K562 (cell line): ENCODE results near the gene HIVEP3. TPM values are rescaled to one million over a fixed set of nuclear protein-coding genes. Genes with fewer than 3 reads are reported as not detected.

Source experiments
- ATAC-seq: fragments of 200-7000 bp; cut with Tn5 transposase; 3 replicates; pipeline ENCODE4 v1.9.1; 2020; ENCODE audit warnings: moderate library complexity
- BruUV-seq: library from RNA; stranded (reverse); fragments of 400-500 nt; replicated peaks from 2 replicates; lab custom pipeline; 2021; lab: Mats Ljungman, UMichigan
- CTCF ChIA-PET: fragments of 300-600 bp; formaldehyde crosslinking; extraction: SDS; loops from one replicate; lab custom pipeline; 2021; ENCODE audit warnings: low intra/inter-chr PET ratio; lab: Yijun Ruan, JAX
- POLR2A ChIA-PET: fragments of 300-600, 350-650 bp; sonication (Branson Sonifier 250); formaldehyde crosslinking; extraction: SDS; loops from one replicate; lab custom pipeline; 2021; ENCODE audit warnings: antibody characterized with exemption, inconsistent platforms; lab: Yijun Ruan, JAX
- DNase-seq, 4 experiments: peaks; one replicate each; pipeline versions ENCODE4 v3.0.0 to v3.0.0-alpha.2; 2011 to 2018; ENCODE audit warnings: low spot score in 3 of 4, mixed read lengths in 3 of 4; ENCODE audit errors: extremely low read depth in 1 of 4
- FAIRE-seq: peaks from 2 replicates; lab custom pipeline; 2011; peaks lifted over from hg19 to GRCh38; lab: Jason Lieb, UNC
- H2AFZ ChIP-seq: 2 replicates; pipeline ENCODE4 v1.6.0; 2011; ENCODE audit warnings: low read depth, low read length, control low read depth, inconsistent platforms
- H3K27ac ChIP-seq: fragments of 200-600 bp; 3 replicates; pipeline ENCODE4 v1.8.0; 2011; ENCODE audit warnings: low read depth, mild to moderate bottlenecking, control low read depth, inconsistent platforms, low read length, moderate library complexity, mixed read lengths; ENCODE audit errors: extremely low read depth
- H3K27me3 ChIP-seq, 2 experiments: fragments of 300-600 bp in 1 of 2; 2 replicates in 1 of 2; 3 replicates in 1 of 2; pipeline versions ENCODE4 v1.6.0 to v1.8.0; 2011; ENCODE audit warnings: inconsistent platforms in 2 of 2, low read length in 2 of 2, mild to moderate bottlenecking in 1 of 2, mixed read lengths in 1 of 2, moderate library complexity in 1 of 2; ENCODE audit not compliant: control insufficient read depth in 2 of 2, insufficient read depth in 2 of 2
- H3K36me3 ChIP-seq: fragments of 300-600 bp; 3 replicates; pipeline ENCODE4 v1.8.0; 2011; ENCODE audit warnings: mild to moderate bottlenecking, low read length, inconsistent platforms; ENCODE audit not compliant: control insufficient read depth, insufficient read depth
- H3K4me1 ChIP-seq, 2 experiments: fragments of 200-600 bp in 1 of 2; replicated peaks in 1 of 2; 2 replicates in 1 of 2; 3 replicates in 1 of 2; pipeline versions ENCODE4 v1.5.1 to v1.8.0; 2011; ENCODE audit warnings: inconsistent platforms in 2 of 2, low read length in 2 of 2, mild to moderate bottlenecking in 1 of 2, mixed read lengths in 1 of 2, moderate library complexity in 1 of 2; ENCODE audit not compliant: control insufficient read depth in 2 of 2, insufficient read depth in 2 of 2
- H3K4me2 ChIP-seq: 2 replicates; pipeline ENCODE4 v1.6.1; 2011; ENCODE audit warnings: low read length, control low read depth, inconsistent platforms, mixed read lengths; ENCODE audit not compliant: insufficient read depth
- H3K4me3 ChIP-seq: fragments of 200-600 bp; sonication (generic), shearing (Covaris generic); 2 replicates; pipeline ENCODE4 v1.5.1; 2016; ENCODE audit warnings: control low read depth, inconsistent platforms
- H3K79me2 ChIP-seq: fragments of 200-600 bp; 3 replicates; pipeline ENCODE4 v1.8.0; 2011; ENCODE audit warnings: low read length, inconsistent platforms; ENCODE audit not compliant: control insufficient read depth, insufficient read depth
- H3K9ac ChIP-seq, 2 experiments: 2 replicates each; pipeline versions ENCODE4 v1.6.0 to v1.6.1; 2011; ENCODE audit warnings: low read depth in 2 of 2, low read length in 2 of 2, control low read depth in 1 of 2, inconsistent platforms in 1 of 2, mild to moderate bottlenecking in 1 of 2, mixed read lengths in 1 of 2; ENCODE audit not compliant: insufficient read depth in 1 of 2
- H3K9me1 ChIP-seq: one replicate; pipeline ENCODE4 v1.6.0; 2011; ENCODE audit warnings: inconsistent platforms, mild to moderate bottlenecking, low read length, moderate library complexity; ENCODE audit not compliant: control insufficient read depth, insufficient read depth
- H3K9me3 ChIP-seq: replicated peaks from 2 replicates; pipeline ENCODE4 v1.5.1; 2011; ENCODE audit warnings: low read depth, low read length, inconsistent platforms; ENCODE audit not compliant: control insufficient read depth, insufficient read depth
- H4K20me1 ChIP-seq: replicated peaks from 2 replicates; pipeline ENCODE4 v1.6.1; 2011; ENCODE audit warnings: low read length, inconsistent platforms, mixed read lengths; ENCODE audit not compliant: control insufficient read depth, insufficient read depth
- DMBX1 ChIP-seq: fragments of 250-450 bp; sonication (Bioruptor Pico); IDR thresholded peaks from 2 replicates; pipeline ENCODE4 v1.8.0; 2022; ENCODE audit warnings: inconsistent platforms, mild to moderate bottlenecking, moderate library complexity, borderline replicate concordance
- FOXA1 ChIP-seq: fragments of 450-650 bp; IDR thresholded peaks from 2 replicates; pipeline ENCODE4 v1.6.1; 2016; ENCODE audit warnings: mild to moderate bottlenecking, borderline replicate concordance
- HNRNPLL ChIP-seq: fragments of 200-400 bp; formaldehyde crosslinking; IDR thresholded peaks from 2 replicates; pipeline ENCODE4 v1.6.1; 2017; ENCODE audit warnings: low read length, low read depth, mild to moderate bottlenecking; ENCODE audit not compliant: poor library complexity, severe bottlenecking
- IFI16 ChIP-seq: fragments of 250-450 bp; sonication (Bioruptor Pico); IDR thresholded peaks from 2 replicates; pipeline ENCODE4 v2.1.2; 2022; ENCODE audit warnings: mild to moderate bottlenecking, inconsistent platforms
- KLF16 ChIP-seq: IDR thresholded peaks from 2 replicates; pipeline ENCODE4 v1.6.1; 2016; ENCODE audit warnings: antibody characterized with exemption
- MXD1 ChIP-seq: fragments of 250-450 bp; sonication (Bioruptor Pico); IDR thresholded peaks from 2 replicates; pipeline ENCODE4 v1.8.0; 2021; ENCODE audit warnings: borderline replicate concordance, mild to moderate bottlenecking, moderate library complexity; ENCODE audit not compliant: poor library complexity, severe bottlenecking
- NR4A1 ChIP-seq, 2 experiments: fragments of 250-450 bp in 1 of 2; fragments of 450-650 bp in 1 of 2; sonication (Bioruptor Pico) in 1 of 2; IDR thresholded peaks; 2 replicates each; pipeline versions ENCODE4 v1.4.0 to v1.6.1; 2016 to 2020; ENCODE audit warnings: mild to moderate bottlenecking in 2 of 2, missing compliant biosample characterization in 1 of 2, missing genetic modification characterization in 1 of 2, moderate library complexity in 1 of 2
- NUFIP1 ChIP-seq: fragments of 450-650 bp; IDR thresholded peaks from 2 replicates; pipeline ENCODE4 v1.6.1; 2018; ENCODE audit not compliant: partially characterized antibody
- RBM39 ChIP-seq: fragments of 200-400 bp; formaldehyde crosslinking; optimal IDR thresholded peaks from 2 replicates; pipeline ENCODE3; 2018; ENCODE audit warnings: low read depth, low read length
- TRIM25 ChIP-seq: fragments of 450-650 bp; IDR thresholded peaks from 2 replicates; pipeline ENCODE4 v1.7.0; 2016; ENCODE audit warnings: borderline replicate concordance
- ZNF263 ChIP-seq: sonication (generic); formaldehyde crosslinking; IDR thresholded peaks from 2 replicates; pipeline ENCODE4 v1.8.0; 2022; ENCODE audit warnings: mild to moderate bottlenecking, missing genetic modification reagents, borderline replicate concordance
- ZNF316 ChIP-seq: fragments of 450-650 bp; IDR thresholded peaks from 2 replicates; pipeline ENCODE4 v1.6.1; 2016
- ZNF511 ChIP-seq: sonication (generic); formaldehyde crosslinking; IDR thresholded peaks from 2 replicates; pipeline ENCODE4 v1.8.0; 2022; ENCODE audit warnings: mild to moderate bottlenecking, missing genetic modification reagents
- ZNF785 ChIP-seq: fragments of 250-450 bp; sonication (Bioruptor Pico); IDR thresholded peaks from 2 replicates; pipeline ENCODE4 v1.4.0; 2020; ENCODE audit warnings: mild to moderate bottlenecking
- WGBS: fragments of 100-300 bp; shearing (Covaris generic); methylation state at CpG from one replicate; pipeline ENCODE4 v1.1.6; 2016; ENCODE audit warnings: low coverage, mixed read lengths; ENCODE audit not compliant: insufficient coverage; ENCODE audit errors: missing lambda C conversion rate; 5-methylcytosine and 5-hydroxymethylcytosine counted together
- in situ Hi-C: fragments of 300-500 bp; cut with MboI; formaldehyde crosslinking; loops from 4 replicates; pipeline ENCODE4 v1.15.0; 2018; ENCODE audit warnings: inconsistent platforms, mixed read lengths
- intact Hi-C: fragments of 100-400 bp; cut with micrococcal nuclease; formaldehyde crosslinking; loops from 2 replicates; pipeline ENCODE4 v1.14.2; 2022
- polyA plus RNA-seq, 8 experiments: library from polyadenylated mRNA; depleted of rRNA in 4 of 8; stranded (reverse) in 5 of 8; unstranded in 3 of 8; fragments of >200 nt; fragmentation: Nextera tagmentation in 2 of 8; fragmentation: Illumina TruSeq in 1 of 8; extraction: Ambion mirVana in 2 of 8; extraction: Trizol in 1 of 8; gene quantifications; 2 replicates each; pipeline versions ENCODE4 v1.2.1 to v1.2.3, GENCODE V29; 2011 to 2014; ENCODE audit warnings: inconsistent platforms in 1 of 8, missing spikeins in 1 of 8
- total RNA-seq, 7 experiments: library from RNA; depleted of rRNA in 6 of 7; stranded (reverse); fragments of >200 nt in 6 of 7; fragmentation: Illumina TruSeq in 2 of 7; extraction: Trizol in 2 of 7; gene quantifications; 2 replicates each; pipeline versions ENCODE4 v1.2.1 to v1.2.3, GENCODE V29; 2011 to 2021; ENCODE audit warnings: low replicate concordance in 1 of 7
- TF ChIP-seq, protein P1 (sequence below): sonication (generic); formaldehyde crosslinking; IDR thresholded peaks from 2 replicates; pipeline ENCODE4 v1.8.0; 2022; ENCODE audit warnings: mild to moderate bottlenecking, low read depth, missing genetic modification reagents

Gene HIVEP3
- total and polyA plus RNA-seq, 9 of the 15 experiments (the other 6 are each of a cell fraction or from before 2014, with no cell fraction given): 0.09 to 0.58 (median 0.34) TPM; not detected in 1

GRCh38 chr1:41724926-41725325 lies 193.8 kb downstream of the HIVEP3 start:
- Histone ChIP-seq H3K27ac (no peak overlapping the region), H3K36me3 (no peaks in the 10 kb centered on the region), H3K4me3 (no peak overlapping the region), H2AFZ (no peak overlapping the region), H3K9me1 (no peaks in the 10 kb centered on the region), H3K9ac (no peak overlapping the region), H3K9me3 (no peaks in the 10 kb centered on the region), H3K79me2 (no peaks in the 10 kb centered on the region), H3K4me2 (no peak overlapping the region), H3K27me3 (peaks cover 0 to 41% of the 10 kb centered on the region in 2 experiments; a peak in 2 of 5 replicates), H4K20me1 (no peaks in the 10 kb centered on the region), H3K4me1 (peaks cover 0 to 5% of the 10 kb centered on the region in 2 experiments; a peak in 1 of 5 replicates)
- in situ Hi-C loops (no loop called here), intact Hi-C loops (no loop called here)
- CTCF ChIA-PET: no interaction called here
- DNase-seq: no peak
- no peak for ATAC-seq
- TF ChIP-seq RBM39 (no peak), ZNF511 (CRISPR knock-in tag) (no peak), IFI16 (CRISPR knock-in tag) (no peak), FOXA1 (no peak), NUFIP1 (no peak), ZNF316 (no peak), ZNF785 (no peak), DMBX1 (CRISPR knock-in tag) (no peak), KLF16 (no peak), MXD1 (CRISPR knock-in tag) (no peak), TRIM25 (no peak), HNRNPLL (no peak), ZNF263 (CRISPR knock-in tag) (no peak), NR4A1 (CRISPR knock-in tag; IDR thresholded peaks at IDR 0.05) (no peak), NR4A1 (tag; IDR thresholded peaks at IDR 0.05) (no peak)
- TF ChIP-seq, protein P1, sequence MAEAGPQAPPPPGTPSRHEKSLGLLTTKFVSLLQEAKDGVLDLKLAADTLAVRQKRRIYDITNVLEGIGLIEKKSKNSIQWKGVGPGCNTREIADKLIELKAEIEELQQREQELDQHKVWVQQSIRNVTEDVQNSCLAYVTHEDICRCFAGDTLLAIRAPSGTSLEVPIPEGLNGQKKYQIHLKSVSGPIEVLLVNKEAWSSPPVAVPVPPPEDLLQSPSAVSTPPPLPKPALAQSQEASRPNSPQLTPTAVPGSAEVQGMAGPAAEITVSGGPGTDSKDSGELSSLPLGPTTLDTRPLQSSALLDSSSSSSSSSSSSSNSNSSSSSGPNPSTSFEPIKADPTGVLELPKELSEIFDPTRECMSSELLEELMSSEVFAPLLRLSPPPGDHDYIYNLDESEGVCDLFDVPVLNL (CRISPR knock-in tag): no peak
- POLR2A ChIA-PET: interaction anchor here (1.0 kb wide), 1 partner anchor 21 kb away, joined by 3 read pairs; no protein-coding TSS in a partner anchor
- FAIRE-seq: no peak
- 2% methylated on average over 3 of the region's 3 CpGs for WGBS
- BruUV-seq: no TSS peak
